Transverse colon (tissue), 4 donors: ENCODE measurements around the gene GPT2.

Source experiments
- EP300 ChIP-seq: sonication (generic); formaldehyde crosslinking; IDR thresholded peaks from one replicate; pipeline ENCODE4 v1.6.1; 2017; ENCODE audit warnings: antibody characterized with exemption, low read depth
- POLR2A ChIP-seq: fragments of 450-650 bp; IDR thresholded peaks from one replicate; pipeline ENCODE4 v1.6.1; 2016; ENCODE audit warnings: antibody characterized with exemption, mild to moderate bottlenecking, moderate library complexity
- POLR2AphosphoS5 ChIP-seq, 3 donors: sonication (generic); formaldehyde crosslinking; IDR thresholded peaks; one replicate each; pipeline ENCODE4 v1.6.1; 2016; ENCODE audit warnings: antibody characterized with exemption in 3 of 3
- TF ChIP-seq, protein P1 (sequence below), 5 experiments: fragments of 200-600 bp in 3 of 5; fragments of 450-650 bp in 2 of 5; sonication (generic) in 3 of 5; IDR thresholded peaks; 1 replicate in 2 of 5; 2 replicates in 3 of 5; pipeline ENCODE4 v1.5.1; 2016 to 2017; ENCODE audit warnings: antibody characterized with exemption in 5 of 5, inconsistent platforms in 3 of 5, mild to moderate bottlenecking in 2 of 5, moderate library complexity in 1 of 5

DNA sequence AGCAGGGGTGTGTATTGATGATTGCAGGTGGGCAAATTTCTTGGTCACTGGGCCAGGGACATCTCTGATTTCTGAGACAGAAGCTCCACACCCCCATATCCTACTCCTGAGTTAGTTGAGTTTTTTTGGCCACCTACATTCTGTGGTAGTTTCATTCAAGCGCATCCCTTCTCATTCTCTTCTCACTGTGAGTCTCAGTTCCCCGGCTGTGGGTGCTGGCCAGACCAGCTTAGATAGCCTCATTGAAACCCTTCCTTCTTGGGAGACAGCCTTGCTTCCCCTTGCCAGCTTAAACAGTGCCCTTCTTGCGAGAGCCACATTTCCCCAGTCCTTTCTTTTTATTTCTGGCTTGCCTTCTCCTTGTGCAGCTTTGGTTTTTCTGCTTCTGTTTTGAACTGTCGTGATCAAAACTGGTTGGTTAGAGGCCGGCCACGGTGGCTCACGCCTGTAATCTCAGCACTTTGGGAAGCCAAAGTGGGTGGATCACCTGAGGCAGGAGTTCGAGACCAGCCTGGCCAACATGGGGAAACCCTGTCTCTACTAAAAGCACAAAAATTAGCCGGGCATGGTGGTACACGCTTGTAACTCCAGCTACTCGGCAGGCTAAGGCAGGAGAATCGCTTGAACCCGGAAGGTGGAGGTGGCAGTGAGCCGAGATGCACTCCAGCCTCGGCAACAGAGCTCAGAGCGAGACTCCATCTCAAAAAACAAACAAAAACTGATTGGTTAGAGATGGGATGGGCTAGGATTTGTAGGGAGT lies 2.8 kb downstream of the GPT2 start:
- TF ChIP-seq, protein P1, sequence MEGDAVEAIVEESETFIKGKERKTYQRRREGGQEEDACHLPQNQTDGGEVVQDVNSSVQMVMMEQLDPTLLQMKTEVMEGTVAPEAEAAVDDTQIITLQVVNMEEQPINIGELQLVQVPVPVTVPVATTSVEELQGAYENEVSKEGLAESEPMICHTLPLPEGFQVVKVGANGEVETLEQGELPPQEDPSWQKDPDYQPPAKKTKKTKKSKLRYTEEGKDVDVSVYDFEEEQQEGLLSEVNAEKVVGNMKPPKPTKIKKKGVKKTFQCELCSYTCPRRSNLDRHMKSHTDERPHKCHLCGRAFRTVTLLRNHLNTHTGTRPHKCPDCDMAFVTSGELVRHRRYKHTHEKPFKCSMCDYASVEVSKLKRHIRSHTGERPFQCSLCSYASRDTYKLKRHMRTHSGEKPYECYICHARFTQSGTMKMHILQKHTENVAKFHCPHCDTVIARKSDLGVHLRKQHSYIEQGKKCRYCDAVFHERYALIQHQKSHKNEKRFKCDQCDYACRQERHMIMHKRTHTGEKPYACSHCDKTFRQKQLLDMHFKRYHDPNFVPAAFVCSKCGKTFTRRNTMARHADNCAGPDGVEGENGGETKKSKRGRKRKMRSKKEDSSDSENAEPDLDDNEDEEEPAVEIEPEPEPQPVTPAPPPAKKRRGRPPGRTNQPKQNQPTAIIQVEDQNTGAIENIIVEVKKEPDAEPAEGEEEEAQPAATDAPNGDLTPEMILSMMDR (IDR thresholded peaks at IDR 0.05): no peak
- no peak for TF ChIP-seq POLR2A
- TF ChIP-seq POLR2AphosphoS5 (IDR thresholded peaks at IDR 0.05): no peak
- no peak for TF ChIP-seq EP300
